ENCODE data around the gene FUT2.

- TF ChIP-seq POLR2A (IDR thresholded peaks at IDR 0.05) = no peak
- no peak for TF ChIP-seq CTCF (IDR thresholded peaks at IDR 0.05)
Observed at GRCh38 chr19:48746110-48746509, 50.3 kb downstream of the FUT2 start.
